ENCODE results near the gene RPUSD1. TPM values are rescaled to one million over a fixed set of nuclear protein-coding genes. Genes with fewer than 3 reads are reported as not detected.

RPUSD1 gene
- total RNA-seq, 4 donors from 2014 or later: 5.9 to 80.0 (median 16.7) TPM

DNA sequence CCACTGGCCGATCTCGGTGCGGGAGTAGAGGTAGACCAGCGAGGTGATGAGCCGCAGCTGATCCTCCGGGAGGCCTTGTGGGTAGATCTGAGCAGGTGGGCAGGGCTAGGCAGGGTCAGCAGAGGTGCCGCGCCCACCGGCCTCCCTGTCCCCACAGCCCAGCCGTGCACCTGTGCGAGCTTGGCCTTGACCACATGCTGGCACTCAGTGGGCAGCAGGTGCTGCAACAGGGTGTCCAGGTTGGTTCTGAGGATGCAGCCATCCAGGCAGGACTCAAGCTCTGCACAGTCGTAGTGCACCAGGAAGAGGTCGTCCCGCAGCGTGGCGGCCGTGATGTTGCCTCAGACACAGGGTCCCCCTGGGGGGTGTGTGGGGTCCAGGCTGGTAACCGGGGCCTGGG, 15.2 kb downstream of the RPUSD1 start:
- DNase-seq: no peak
- intact Hi-C loops (cut with DNase I; ENCODE audit: low total_unique reads): no loop called here
- Histone ChIP-seq H3K4me3 (no peak overlapping the region), H3K27ac (no peak overlapping the region), H3K4me1 (no peaks in the 10 kb centered on the region), H3K36me3 (no peaks in the 10 kb centered on the region), H3K9me3 (no peaks in the 10 kb centered on the region), H3K27me3 (no peaks in the 10 kb centered on the region)
- TF ChIP-seq CTCF (IDR thresholded peaks at IDR 0.05) (no peak), POLR2A (IDR thresholded peaks at IDR 0.05) (no peak)

DNA sequence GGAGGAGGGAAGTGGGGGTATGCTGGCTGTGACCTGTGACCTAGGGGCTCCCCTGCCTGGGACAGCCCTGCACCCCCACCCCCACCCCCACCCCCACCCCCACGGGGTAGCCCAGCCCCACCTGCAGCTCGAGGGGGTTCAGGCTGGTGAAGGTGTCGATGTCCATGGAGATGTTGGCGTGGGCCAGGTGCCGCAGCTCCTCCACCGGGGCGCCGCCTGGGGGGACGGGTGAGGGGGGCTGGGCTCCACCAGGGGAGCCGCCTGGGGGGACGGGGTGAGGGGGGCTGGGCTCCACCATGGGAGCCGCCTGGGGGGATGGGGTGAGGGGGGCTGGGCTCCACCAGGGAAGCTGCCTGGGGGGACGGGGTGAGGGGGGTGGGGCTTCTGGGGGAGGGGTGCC, 17.8 kb downstream of the RPUSD1 start:
- no peaks in the 10 kb centered on the region for H3K4me1 ChIP-seq
- intact Hi-C loops (cut with DNase I; ENCODE audit: low total_unique reads): no loop called here

GRCh38 chr16:769934-770333, 18.2 kb downstream of the RPUSD1 start:
- TF ChIP-seq POLR2A (IDR thresholded peaks at IDR 0.05) (no peak), CTCF (IDR thresholded peaks at IDR 0.05) (no peak)
- intact Hi-C loops (cut with DNase I; ENCODE audit: low total_unique reads): no loop called here
- no peak for DNase-seq
- Histone ChIP-seq H3K4me1 (no peaks in the 10 kb centered on the region), H3K27ac (no peak overlapping the region), H3K27me3 (no peaks in the 10 kb centered on the region), H3K4me3 (no peak overlapping the region), H3K9me3 (no peaks in the 10 kb centered on the region), H3K36me3 (no peaks in the 10 kb centered on the region)

More for the DNA sequence above, 17.8 kb downstream of the RPUSD1 start:
- Histone ChIP-seq H3K4me3 (no peak overlapping the region), H3K36me3 (no peaks in the 10 kb centered on the region), H3K27me3 (no peaks in the 10 kb centered on the region), H3K9me3 (no peaks in the 10 kb centered on the region), H3K27ac (no peak overlapping the region)
- no peak for DNase-seq
- TF ChIP-seq CTCF (IDR thresholded peaks at IDR 0.05) (no peak), POLR2A (IDR thresholded peaks at IDR 0.05) (no peak)

DNA sequence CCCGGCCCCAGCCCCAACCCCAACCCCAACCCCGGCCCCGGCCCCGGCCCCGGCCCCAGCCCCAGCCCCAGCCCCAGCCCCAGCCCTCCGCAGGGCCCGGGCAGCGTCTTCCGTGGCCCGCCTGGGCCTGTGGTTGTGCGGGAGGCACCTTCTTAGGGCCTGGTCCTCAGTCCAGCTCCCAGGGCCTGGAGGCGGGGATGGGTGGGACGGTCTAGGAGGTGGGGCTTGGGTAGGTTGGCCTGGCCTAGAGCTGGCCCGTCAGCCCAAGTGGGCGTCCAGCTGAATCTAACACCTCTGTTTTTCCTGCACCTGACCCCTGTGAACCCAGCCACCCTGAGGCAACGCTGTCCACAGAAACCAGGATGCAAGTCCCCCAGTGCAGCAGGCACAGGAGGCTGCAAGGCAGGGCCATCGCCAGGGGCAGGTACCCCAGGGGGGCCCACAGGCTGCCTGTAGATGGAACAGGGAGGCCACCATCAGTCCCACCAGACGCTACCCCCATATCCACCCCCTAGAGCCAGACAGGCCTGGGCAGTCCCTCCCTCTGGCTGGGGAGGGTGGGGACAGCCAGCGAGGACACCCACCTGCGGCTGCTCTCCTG, 18.9 kb downstream of the RPUSD1 start:
- intact Hi-C loops (cut with DNase I; ENCODE audit: low total_unique reads): no loop called here
- Histone ChIP-seq H3K9me3 (no peaks in the 10 kb centered on the region), H3K4me1 (no peaks in the 10 kb centered on the region), H3K4me3 (no peak overlapping the region), H3K27ac (no peak overlapping the region), H3K36me3 (no peaks in the 10 kb centered on the region), H3K27me3 (no peaks in the 10 kb centered on the region)
- TF ChIP-seq CTCF (IDR thresholded peaks at IDR 0.05) (no peak), POLR2A (IDR thresholded peaks at IDR 0.05) (no peak)
- no peak for DNase-seq

GRCh38 chr16:768428-768827, 19.8 kb downstream of the RPUSD1 start:
- no peak for DNase-seq
- H3K4me3 ChIP-seq: no peak overlapping the region
- TF ChIP-seq POLR2A (IDR thresholded peaks at IDR 0.05): no peak
- TF ChIP-seq CTCF (IDR thresholded peaks at IDR 0.05): no peak
- no peaks in the 10 kb centered on the region for H3K36me3 ChIP-seq
- H3K27me3 ChIP-seq: no peaks in the 10 kb centered on the region
- intact Hi-C loops (cut with DNase I; ENCODE audit: low total_unique reads): no loop called here
- no peaks in the 10 kb centered on the region for H3K4me1 ChIP-seq
- H3K9me3 ChIP-seq: no peaks in the 10 kb centered on the region
- H3K27ac ChIP-seq: no peak overlapping the region

Measured in uterus (tissue), 4 donors.